DLD1 (cell line): Measurements from ENCODE around the gene GPATCH3.
"Not testable (repeated sequence)": the region's sequence is repeated elsewhere in the genome, so short reads cannot be mapped to it uniquely, and the experiment has no call there.

Experiments used
- in situ Hi-C: cut with HindIII; loops from 2 replicates; pipeline ENCODE4 v1.10.0; 2017; ENCODE audit warnings: low sequenced_read_pairs

The GPATCH3 gene

GRCh38 chr1:26874896-26875295 is 25.4 kb downstream of the GPATCH3 start:
- in situ Hi-C loops, result no loop called here

GRCh38 chr1:26873097-26873496 is 27.2 kb downstream of the GPATCH3 start:
- in situ Hi-C loops, result not testable (repeated sequence)

GRCh38 chr1:26864610-26865480 is 35.4 kb downstream of the GPATCH3 start:
- in situ Hi-C loops, result no loop called here

GRCh38 chr1:26863685-26864077 is 36.6 kb downstream of the GPATCH3 start:
- in situ Hi-C loops, result no loop called here

- in situ Hi-C loops, result no loop called here
Observed at GRCh38 chr1:26862781-26863684, 37.2 kb downstream of the GPATCH3 start, which contains the start of gene SFN. Gene SFN (plus strand): TSS chr1:26863149. CDS start chr1:26863213, 64 bp downstream.

GRCh38 chr1:26861889-26862378 is 38.3 kb downstream of the GPATCH3 start:
- in situ Hi-C loops, result no loop called here

DNA sequence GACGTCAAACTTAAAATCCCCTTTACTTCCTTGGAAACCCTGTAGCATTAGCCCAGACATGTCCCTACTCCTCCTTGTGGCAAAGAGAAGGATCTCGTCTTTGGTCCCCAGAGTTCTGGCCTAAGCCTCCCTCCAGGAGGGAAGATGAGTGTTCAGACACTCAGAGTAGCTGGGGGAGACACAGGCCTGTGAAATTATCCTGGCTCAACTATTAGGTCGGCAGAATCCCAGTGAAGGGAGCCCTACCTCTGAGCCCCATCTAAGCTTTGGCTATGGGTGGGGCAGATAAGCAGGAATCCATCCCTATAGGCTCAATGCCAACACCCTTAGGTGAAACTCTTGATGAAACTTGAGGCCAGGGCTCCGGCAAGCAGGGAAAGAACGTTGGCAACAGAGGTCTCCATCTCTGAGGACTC is 39.0 kb downstream of the GPATCH3 start:
- in situ Hi-C loops, result no loop called here

DNA sequence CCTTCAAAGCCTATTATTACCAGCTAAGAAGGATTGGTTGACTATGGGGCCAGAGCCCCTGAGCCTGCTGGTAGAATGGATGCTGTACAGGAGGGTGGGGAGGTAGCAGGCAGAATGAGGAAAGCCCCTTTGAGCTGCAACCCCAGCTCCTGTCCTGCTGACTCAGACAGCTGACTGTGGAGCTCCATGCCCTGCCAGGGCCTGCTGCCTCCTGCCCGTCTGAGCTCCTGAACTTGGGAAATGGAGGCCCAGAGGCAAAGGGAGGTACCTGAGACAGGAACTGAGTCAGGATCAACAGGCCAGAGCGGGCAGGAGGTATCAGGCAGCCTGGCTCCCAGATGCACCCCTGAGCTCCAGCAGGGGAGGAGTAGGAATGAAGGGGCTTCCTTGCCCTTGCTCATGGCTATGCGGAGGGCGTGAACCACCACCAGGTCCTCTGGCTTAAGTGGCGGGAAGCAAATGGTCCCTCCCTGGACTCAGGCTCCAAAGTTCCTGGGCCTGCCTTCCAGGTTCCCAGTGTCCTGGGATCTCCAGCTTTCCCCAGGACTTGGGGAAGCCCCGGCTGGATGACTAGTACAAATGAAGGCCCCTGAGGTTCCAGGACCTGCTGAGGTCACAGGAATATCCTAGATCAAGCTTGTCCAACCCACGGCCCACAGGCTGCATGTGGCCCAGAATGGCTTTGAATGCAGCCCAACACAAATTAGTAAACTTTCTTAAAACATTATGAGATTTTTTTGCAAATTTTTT is 41.2 kb downstream of the GPATCH3 start:
- in situ Hi-C loops, result no loop called here

- in situ Hi-C loops, result no loop called here
Observed at GRCh38 chr1:26858160-26858559, 42.1 kb downstream of the GPATCH3 start.

DNA sequence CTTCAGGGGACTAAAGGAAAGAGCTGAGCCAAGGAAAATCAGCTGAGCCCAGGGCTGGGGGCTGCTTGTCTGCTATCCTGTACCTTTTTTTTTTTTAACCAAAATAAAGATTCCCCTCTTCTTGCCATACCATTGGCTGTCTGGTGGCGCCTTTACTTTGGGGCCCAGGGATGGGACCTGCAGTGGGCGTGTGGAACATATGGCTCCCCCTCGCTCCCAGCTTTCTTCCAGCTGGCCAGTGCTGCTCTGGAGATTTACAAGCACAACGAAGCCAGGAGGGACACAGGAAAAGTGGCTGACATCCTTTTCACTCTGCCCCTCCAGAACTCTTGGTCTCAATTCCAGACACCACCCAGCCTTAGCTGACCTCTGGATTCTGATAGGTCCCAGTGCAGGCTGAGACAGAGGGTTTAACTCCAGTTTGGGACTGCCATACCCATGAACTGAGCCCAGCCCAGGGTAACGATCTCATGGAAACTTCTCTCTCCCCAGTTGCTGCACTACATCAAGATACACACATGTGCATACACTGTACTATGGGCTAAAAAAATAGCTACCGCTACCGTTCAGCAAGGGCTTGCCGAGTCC is 42.7 kb downstream of the GPATCH3 start:
- in situ Hi-C loops, result no loop called here

- in situ Hi-C loops, result no loop called here
Observed at GRCh38 chr1:26856604-26857469, 43.4 kb downstream of the GPATCH3 start.

GRCh38 chr1:26856181-26856580 is 44.1 kb downstream of the GPATCH3 start:
- in situ Hi-C loops, result no loop called here

DNA sequence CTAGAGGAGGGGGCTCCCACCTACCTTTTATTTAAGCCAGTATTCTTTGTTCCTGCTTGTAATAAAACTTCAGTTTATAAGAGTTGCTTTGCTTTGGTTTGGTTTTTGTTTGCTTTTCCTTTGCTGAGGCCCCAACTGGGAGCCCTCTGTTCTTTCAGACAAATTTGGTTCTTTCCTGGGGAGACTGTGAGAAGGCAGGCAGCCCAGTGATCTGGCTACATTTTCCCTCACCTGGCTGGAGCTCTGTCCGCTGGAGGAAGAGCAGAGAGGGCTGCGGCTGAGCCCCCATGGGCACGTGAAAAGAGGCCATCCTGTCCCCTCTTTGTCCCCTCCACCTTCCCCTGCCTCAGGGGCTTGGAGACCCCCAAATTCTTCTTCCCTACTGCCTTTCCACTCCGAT is 44.6 kb downstream of the GPATCH3 start:
- in situ Hi-C loops, result no loop called here

DNA sequence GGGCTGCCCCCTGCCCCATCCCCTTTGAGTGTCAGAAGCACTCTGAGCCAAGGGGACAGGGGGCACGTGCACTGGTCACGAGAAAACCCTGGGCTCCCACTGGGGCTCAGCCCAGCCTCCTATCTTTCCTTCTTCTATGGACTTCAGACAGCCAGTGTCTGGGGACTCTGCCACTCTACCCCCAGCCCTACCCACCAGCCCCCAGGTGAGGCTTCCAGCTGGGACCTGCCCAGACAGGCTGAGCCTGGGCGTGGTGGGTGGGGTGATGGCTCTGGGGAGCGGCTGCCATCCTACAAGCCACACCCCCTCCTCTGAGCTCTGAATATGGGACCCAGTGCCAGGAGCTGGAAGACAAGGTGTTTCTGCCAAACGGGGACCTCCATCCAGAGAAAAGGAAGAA is 45.4 kb downstream of the GPATCH3 start:
- in situ Hi-C loops, result no loop called here

- in situ Hi-C loops, result no loop called here
Observed at GRCh38 chr1:26853600-26853999, 46.7 kb downstream of the GPATCH3 start.

DNA sequence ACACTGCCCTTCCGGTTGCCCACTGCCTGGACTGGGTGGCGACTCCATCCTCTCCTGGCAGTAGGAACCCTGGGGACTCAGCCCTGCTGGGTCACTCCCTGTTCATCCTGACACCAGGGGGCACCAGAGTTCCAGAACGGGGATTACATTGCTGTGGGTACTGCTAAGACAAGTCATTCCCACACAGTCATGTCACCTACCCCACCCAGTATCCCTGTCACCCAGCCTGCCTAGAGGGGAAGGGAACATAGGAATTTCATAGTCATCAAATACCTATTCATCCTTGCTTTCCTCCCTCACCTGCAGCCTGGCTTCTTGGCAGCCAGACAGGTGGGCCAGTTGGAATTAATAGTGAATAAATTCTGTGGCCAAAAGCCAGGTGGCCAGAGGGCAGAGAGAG is 47.1 kb downstream of the GPATCH3 start:
- in situ Hi-C loops, result no loop called here

- in situ Hi-C loops, result no loop called here
Observed at GRCh38 chr1:26852701-26853100, 47.6 kb downstream of the GPATCH3 start.

GRCh38 chr1:26851106-26851684 is 49.1 kb downstream of the GPATCH3 start:
- in situ Hi-C loops, result no loop called here
